AG10803 (cell line): Measurements from ENCODE around the gene FLRT2.
A peak's percentile ranks its signal among the peaks of the same experiment; 100 is the strongest.

ENCODE experiments used
- DNase-seq: peaks from one replicate; pipeline ENCODE4 v3.0.0; 2010; ENCODE audit warnings: low read depth
- H3K4me3 ChIP-seq: 2 replicates; pipeline ENCODE4 v1.5.1; 2011; ENCODE audit warnings: mild to moderate bottlenecking, low read length, control low read depth
- CTCF ChIP-seq: conservative IDR thresholded peaks from 2 replicates; pipeline ENCODE4 v1.5.1; 2011; ENCODE audit warnings: mild to moderate bottlenecking, low read length, control low read depth, inconsistent platforms

The FLRT2 gene

GRCh38 chr14:85578357-85578756 lies 48.4 kb downstream of the FLRT2 start:
- DNase-seq = no peak
- TF ChIP-seq CTCF = no peak
- H3K4me3 ChIP-seq = no peak overlapping the region

GRCh38 chr14:85578930-85579329 lies 49.0 kb downstream of the FLRT2 start:
- no peak overlapping the region for H3K4me3 ChIP-seq
- no peak for TF ChIP-seq CTCF
- DNase-seq = no peak

- DNase-seq = peak; percentile 60
- no peak overlapping the region for H3K4me3 ChIP-seq
- TF ChIP-seq CTCF = no peak
These were observed 50.0 kb downstream of the FLRT2 start for GRCh38 chr14:85579942-85580341.

- H3K4me3 ChIP-seq = no peak overlapping the region
- TF ChIP-seq CTCF = no peak
- no peak for DNase-seq
These were observed 50.7 kb downstream of the FLRT2 start for GRCh38 chr14:85580536-85581140.

GRCh38 chr14:85581691-85582090 lies 51.7 kb downstream of the FLRT2 start:
- no peak for TF ChIP-seq CTCF
- DNase-seq = no peak
- H3K4me3 ChIP-seq = no peak overlapping the region

GRCh38 chr14:85583380-85583779 lies 53.4 kb downstream of the FLRT2 start:
- no peak for DNase-seq
- no peak overlapping the region for H3K4me3 ChIP-seq
- no peak for TF ChIP-seq CTCF

GRCh38 chr14:85584481-85584880 lies 54.5 kb downstream of the FLRT2 start:
- no peak for TF ChIP-seq CTCF
- H3K4me3 ChIP-seq = no peak overlapping the region
- DNase-seq = no peak
